Neural cell (in vitro differentiated cells): ENCODE data around the gene RPL13A. TPM values are rescaled to one million over a fixed set of nuclear protein-coding genes. Genes with fewer than 3 reads are reported as not detected.

Source experiments
- H2AFZ ChIP-seq: fragments of 200-600, 300-800 bp; sonication (generic), shearing (Covaris generic); 2 replicates; pipeline ENCODE4 v1.6.0; 2014; ENCODE audit warnings: low read depth, mild to moderate bottlenecking, antibody characterized with exemption, low read length, moderate library complexity
- H3F3A ChIP-seq: fragments of 200-600 bp; shearing (Covaris generic); 2 replicates; pipeline ENCODE4 v1.6.1; 2016; ENCODE audit warnings: mild to moderate bottlenecking, moderate library complexity, mixed read lengths, antibody characterized with exemption, low read length; ENCODE audit not compliant: insufficient read depth, poor library complexity, severe bottlenecking
- H3K27ac ChIP-seq: fragments of 200-600, 300-800 bp; sonication (generic), shearing (Covaris generic); 2 replicates; pipeline ENCODE4 v1.5.1; 2014; ENCODE audit warnings: mild to moderate bottlenecking, low read length, moderate library complexity
- H3K27me3 ChIP-seq: fragments of 300-800, 200-600 bp; sonication (generic), shearing (Covaris generic); 2 replicates; pipeline ENCODE4 v1.6.0; 2014; ENCODE audit warnings: mild to moderate bottlenecking, low read depth, low read length, moderate library complexity; ENCODE audit not compliant: insufficient read depth
- H3K36me3 ChIP-seq: fragments of 300-800, 200-600 bp; sonication (generic), shearing (Covaris generic); 2 replicates; pipeline ENCODE4 v1.5.1; 2014; ENCODE audit warnings: mild to moderate bottlenecking, antibody characterized with exemption, low read length, moderate library complexity; ENCODE audit not compliant: insufficient read depth
- H3K4me2 ChIP-seq: fragments of 300-800, 200-600 bp; sonication (generic), shearing (Covaris generic); 2 replicates; pipeline ENCODE4 v1.6.0; 2014; ENCODE audit warnings: mild to moderate bottlenecking, low read length
- H3K4me3 ChIP-seq: fragments of 300-800, 200-600 bp; sonication (generic), shearing (Covaris generic); 2 replicates; pipeline ENCODE4 v1.5.1; 2014; ENCODE audit warnings: mild to moderate bottlenecking, low read length, moderate library complexity
- H3K79me2 ChIP-seq: fragments of 200-600 bp; shearing (Covaris generic); replicated peaks from 2 replicates; pipeline ENCODE4 v1.6.0; 2014; ENCODE audit warnings: mild to moderate bottlenecking, low read length, moderate library complexity; ENCODE audit not compliant: insufficient read depth
- H3K9ac ChIP-seq: fragments of 300-800, 200-600 bp; sonication (generic), shearing (Covaris generic); 2 replicates; pipeline ENCODE4 v1.6.1; 2016; ENCODE audit warnings: mild to moderate bottlenecking, low read length, mixed read lengths
- H3K9me2 ChIP-seq: fragments of 200-600 bp; shearing (Covaris generic); 2 replicates; pipeline ENCODE4 v1.6.1; 2016; ENCODE audit warnings: mild to moderate bottlenecking, low read length, mixed read lengths; ENCODE audit not compliant: insufficient read depth
- H3K9me3 ChIP-seq: fragments of 200-600, 300-800 bp; sonication (generic), shearing (Covaris generic); 2 replicates; pipeline ENCODE4 v1.6.1; 2016; ENCODE audit warnings: mild to moderate bottlenecking, mixed run types, low read length, moderate library complexity, mixed read lengths
- H4K20me1 ChIP-seq: fragments of 200-600 bp; shearing (Covaris generic); 2 replicates; pipeline ENCODE4 v1.6.1; 2016; ENCODE audit warnings: mild to moderate bottlenecking, mixed run types; ENCODE audit not compliant: insufficient read depth
- CTCF ChIP-seq: fragments of 450-650 bp; IDR thresholded peaks from 2 replicates; pipeline ENCODE4 v1.5.1; 2014; ENCODE audit warnings: antibody characterized with exemption, mild to moderate bottlenecking, moderate library complexity; ENCODE audit not compliant: poor library complexity, severe bottlenecking
- EP300 ChIP-seq: fragments of 450-650 bp; conservative IDR thresholded peaks from 2 replicates; pipeline ENCODE4 v1.6.1; 2014; ENCODE audit warnings: antibody characterized with exemption, mild to moderate bottlenecking, moderate library complexity; ENCODE audit not compliant: poor library complexity, severe bottlenecking
- EZH2 ChIP-seq: fragments of 200-600, 300-800 bp; shearing (Covaris generic), sonication (generic); IDR thresholded peaks from 2 replicates; pipeline ENCODE4 v1.6.1; 2014; ENCODE audit warnings: antibody characterized with exemption, low read length, borderline replicate concordance, mild to moderate bottlenecking; ENCODE audit not compliant: insufficient read depth, poor library complexity, severe bottlenecking
- MXI1 ChIP-seq: fragments of 450-650 bp; conservative IDR thresholded peaks from 2 replicates; pipeline ENCODE4 v1.6.1; 2014; ENCODE audit warnings: antibody characterized with exemption, mild to moderate bottlenecking; ENCODE audit not compliant: poor library complexity, severe bottlenecking
- POLR2AphosphoS5 ChIP-seq: IDR thresholded peaks from 2 replicates; pipeline ENCODE4 v1.6.1; 2012
- RAD21 ChIP-seq: fragments of 450-650 bp; conservative IDR thresholded peaks from 2 replicates; pipeline ENCODE4 v1.6.1; 2014; ENCODE audit warnings: antibody characterized with exemption, mild to moderate bottlenecking, moderate library complexity
- REST ChIP-seq: IDR thresholded peaks from 2 replicates; pipeline ENCODE4 v1.6.1; 2012; ENCODE audit warnings: borderline replicate concordance
- SMC3 ChIP-seq: fragments of 450-650 bp; conservative IDR thresholded peaks from 2 replicates; pipeline ENCODE4 v1.6.1; 2014; ENCODE audit warnings: antibody characterized with exemption, mild to moderate bottlenecking, moderate library complexity; ENCODE audit not compliant: poor library complexity
- TAF1 ChIP-seq: IDR thresholded peaks from 2 replicates; pipeline ENCODE4 v1.6.1; 2012; ENCODE audit warnings: low read depth
- polyA plus RNA-seq: library from polyadenylated mRNA; depleted of rRNA; stranded (reverse); fragments of >200 nt; gene quantifications from 2 replicates; pipeline ENCODE4 v1.2.3, GENCODE V29; 2014

Gene RPL13A
- polyA plus RNA-seq, 1 donor from 2014 or later: 2,313 TPM

DNA sequence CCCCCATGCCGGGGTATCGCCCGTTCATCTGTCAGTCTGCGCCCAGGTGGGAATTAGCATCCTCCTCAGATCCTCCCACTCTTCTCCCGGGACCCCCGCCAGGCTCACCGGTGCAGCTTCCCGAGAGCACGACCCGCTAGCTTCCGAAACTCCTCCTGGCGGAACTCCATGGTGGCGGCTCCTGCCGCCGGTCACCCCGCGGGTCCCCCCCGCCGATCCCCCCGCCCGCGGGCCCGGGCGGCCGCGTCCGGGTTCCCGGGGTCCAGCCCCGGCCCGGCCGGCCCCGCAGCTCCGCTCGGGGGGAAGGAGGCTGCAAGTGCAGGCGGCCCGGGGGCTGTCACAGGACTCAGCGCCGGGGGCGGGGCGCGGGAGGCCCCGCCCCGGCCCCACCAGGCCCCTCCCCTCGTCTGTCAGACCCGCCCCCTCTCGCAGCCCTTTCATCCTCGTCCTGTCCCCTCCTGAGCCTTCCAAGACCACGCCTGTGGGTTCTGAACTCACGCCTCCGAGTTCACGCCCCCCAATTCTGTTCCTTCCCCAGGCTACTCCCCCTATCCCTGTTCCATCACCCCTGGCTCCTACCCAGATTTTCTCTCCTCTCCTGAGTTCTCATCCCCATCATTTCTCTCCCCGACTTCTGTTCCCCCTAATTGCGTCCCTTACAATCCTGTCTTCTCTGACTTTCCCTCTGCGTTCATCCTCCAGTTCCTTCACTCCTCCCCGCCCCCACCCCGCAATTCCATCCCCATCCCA lies 46.0 kb upstream of the RPL13A start, which contains the start of gene SLC17A7:
Gene SLC17A7, minus strand, starts transcription at position 318 of the 750 bp plus-strand sequence. Its CDS starts 148 bp downstream, at position 170.
- Histone ChIP-seq H3K4me3 (peak within 1 kb of the TSS; percentile 77), H3F3A (no peaks in the 10 kb centered on the region), H3K9me2 (no peaks in the 10 kb centered on the region), H3K9ac (peak within 1 kb of the TSS; percentile 3), H3K9me3 (no peaks in the 10 kb centered on the region), H4K20me1 (no peaks in the 10 kb centered on the region), H3K27me3 (peaks cover 68% of the 10 kb centered on the region), H3K27ac (no peak within 1 kb of the TSS), H3K36me3 (no peaks in the 10 kb centered on the region), H3K79me2 (no peaks in the 10 kb centered on the region), H2AFZ (no peak within 1 kb of the TSS), H3K4me2 (no peak within 1 kb of the TSS)
- TF ChIP-seq POLR2AphosphoS5: no peak
- no peak for TF ChIP-seq CTCF
- no peak for TF ChIP-seq EP300
- TF ChIP-seq RAD21: no peak
- no peak for TF ChIP-seq REST
- TF ChIP-seq SMC3: no peak
- no peak for TF ChIP-seq MXI1
- no peak for TF ChIP-seq TAF1
- TF ChIP-seq EZH2: no peak

- H3K27ac ChIP-seq: no peak overlapping the region
- H3K4me3 ChIP-seq: peak overlapping the region; percentile 77
- TF ChIP-seq SMC3 (no peak), EZH2 (peak; percentile 56)
- H3K9me2 ChIP-seq: no peaks in the 10 kb centered on the region
- H2AFZ ChIP-seq: no peak overlapping the region
- no peaks in the 10 kb centered on the region for H3K9me3 ChIP-seq
- H3K9ac ChIP-seq: no peak overlapping the region
- no peak overlapping the region for H3K4me2 ChIP-seq
- no peaks in the 10 kb centered on the region for H3K36me3 ChIP-seq
- peaks cover 63% of the 10 kb centered on the region for H3K27me3 ChIP-seq
- H4K20me1 ChIP-seq: no peaks in the 10 kb centered on the region
- H3F3A ChIP-seq: no peaks in the 10 kb centered on the region
- H3K79me2 ChIP-seq: no peaks in the 10 kb centered on the region
Observed at GRCh38 chr19:49441960-49442350, 45.5 kb upstream of the RPL13A start.
